K562 (cell line): ENCODE results near the gene UBR3. TPM values are rescaled to one million over a fixed set of nuclear protein-coding genes. Genes with fewer than 3 reads are reported as not detected.

Source experiments
- ATAC-seq: fragments of 200-7000 bp; cut with Tn5 transposase; 3 replicates; pipeline ENCODE4 v1.9.1; 2020; ENCODE audit warnings: moderate library complexity
- BruUV-seq: library from RNA; stranded (reverse); fragments of 400-500 nt; replicated peaks from 2 replicates; lab custom pipeline; 2021; lab: Mats Ljungman, UMichigan
- CTCF ChIA-PET: fragments of 300-600 bp; formaldehyde crosslinking; extraction: SDS; loops from one replicate; lab custom pipeline; 2021; ENCODE audit warnings: low intra/inter-chr PET ratio; lab: Yijun Ruan, JAX
- POLR2A ChIA-PET: fragments of 300-600, 350-650 bp; sonication (Branson Sonifier 250); formaldehyde crosslinking; extraction: SDS; loops from one replicate; lab custom pipeline; 2021; ENCODE audit warnings: antibody characterized with exemption, inconsistent platforms; lab: Yijun Ruan, JAX
- DNase-seq, 4 experiments: peaks; one replicate each; pipeline versions ENCODE4 v3.0.0 to v3.0.0-alpha.2; 2011 to 2018; ENCODE audit warnings: low spot score in 3 of 4, mixed read lengths in 3 of 4; ENCODE audit errors: extremely low read depth in 1 of 4
- FAIRE-seq: peaks from 2 replicates; lab custom pipeline; 2011; peaks lifted over from hg19 to GRCh38; lab: Jason Lieb, UNC
- H2AFZ ChIP-seq: 2 replicates; pipeline ENCODE4 v1.6.0; 2011; ENCODE audit warnings: low read depth, low read length, control low read depth, inconsistent platforms
- H3K27ac ChIP-seq: fragments of 200-600 bp; 3 replicates; pipeline ENCODE4 v1.8.0; 2011; ENCODE audit warnings: low read depth, mild to moderate bottlenecking, control low read depth, inconsistent platforms, low read length, moderate library complexity, mixed read lengths; ENCODE audit errors: extremely low read depth
- H3K27me3 ChIP-seq, 2 experiments: fragments of 300-600 bp in 1 of 2; 2 replicates in 1 of 2; 3 replicates in 1 of 2; pipeline versions ENCODE4 v1.6.0 to v1.8.0; 2011; ENCODE audit warnings: inconsistent platforms in 2 of 2, low read length in 2 of 2, mild to moderate bottlenecking in 1 of 2, mixed read lengths in 1 of 2, moderate library complexity in 1 of 2; ENCODE audit not compliant: control insufficient read depth in 2 of 2, insufficient read depth in 2 of 2
- H3K36me3 ChIP-seq: fragments of 300-600 bp; 3 replicates; pipeline ENCODE4 v1.8.0; 2011; ENCODE audit warnings: mild to moderate bottlenecking, low read length, inconsistent platforms; ENCODE audit not compliant: control insufficient read depth, insufficient read depth
- H3K4me1 ChIP-seq, 2 experiments: fragments of 200-600 bp in 1 of 2; replicated peaks in 1 of 2; 2 replicates in 1 of 2; 3 replicates in 1 of 2; pipeline versions ENCODE4 v1.5.1 to v1.8.0; 2011; ENCODE audit warnings: inconsistent platforms in 2 of 2, low read length in 2 of 2, mild to moderate bottlenecking in 1 of 2, mixed read lengths in 1 of 2, moderate library complexity in 1 of 2; ENCODE audit not compliant: control insufficient read depth in 2 of 2, insufficient read depth in 2 of 2
- H3K4me2 ChIP-seq: 2 replicates; pipeline ENCODE4 v1.6.1; 2011; ENCODE audit warnings: low read length, control low read depth, inconsistent platforms, mixed read lengths; ENCODE audit not compliant: insufficient read depth
- H3K4me3 ChIP-seq: fragments of 200-600 bp; sonication (generic), shearing (Covaris generic); 2 replicates; pipeline ENCODE4 v1.5.1; 2016; ENCODE audit warnings: control low read depth, inconsistent platforms
- H3K79me2 ChIP-seq: fragments of 200-600 bp; 3 replicates; pipeline ENCODE4 v1.8.0; 2011; ENCODE audit warnings: low read length, inconsistent platforms; ENCODE audit not compliant: control insufficient read depth, insufficient read depth
- H3K9ac ChIP-seq, 2 experiments: 2 replicates each; pipeline versions ENCODE4 v1.6.0 to v1.6.1; 2011; ENCODE audit warnings: low read depth in 2 of 2, low read length in 2 of 2, control low read depth in 1 of 2, inconsistent platforms in 1 of 2, mild to moderate bottlenecking in 1 of 2, mixed read lengths in 1 of 2; ENCODE audit not compliant: insufficient read depth in 1 of 2
- H3K9me1 ChIP-seq: one replicate; pipeline ENCODE4 v1.6.0; 2011; ENCODE audit warnings: inconsistent platforms, mild to moderate bottlenecking, low read length, moderate library complexity; ENCODE audit not compliant: control insufficient read depth, insufficient read depth
- H3K9me3 ChIP-seq: replicated peaks from 2 replicates; pipeline ENCODE4 v1.5.1; 2011; ENCODE audit warnings: low read depth, low read length, inconsistent platforms; ENCODE audit not compliant: control insufficient read depth, insufficient read depth
- H4K20me1 ChIP-seq: replicated peaks from 2 replicates; pipeline ENCODE4 v1.6.1; 2011; ENCODE audit warnings: low read length, inconsistent platforms, mixed read lengths; ENCODE audit not compliant: control insufficient read depth, insufficient read depth
- CBFA2T3 ChIP-seq: fragments of 450-650 bp; IDR thresholded peaks from 2 replicates; pipeline ENCODE4 v1.6.1; 2017
- HMG20B ChIP-seq: fragments of 250-450 bp; sonication (Bioruptor Pico); IDR thresholded peaks from 2 replicates; pipeline ENCODE4 v1.5.0; 2021; ENCODE audit warnings: mild to moderate bottlenecking
- NFATC3 ChIP-seq: fragments of 450-650 bp; IDR thresholded peaks from 2 replicates; pipeline ENCODE4 v1.6.1; 2017; ENCODE audit warnings: mild to moderate bottlenecking
- ZNF707 ChIP-seq: fragments of 250-450 bp; sonication (Bioruptor Pico); conservative IDR thresholded peaks from 2 replicates; pipeline ENCODE4 v1.8.0; 2022; ENCODE audit warnings: inconsistent platforms, mild to moderate bottlenecking, moderate library complexity
- WGBS: fragments of 100-300 bp; shearing (Covaris generic); methylation state at CpG from one replicate; pipeline ENCODE4 v1.1.6; 2016; ENCODE audit warnings: low coverage, mixed read lengths; ENCODE audit not compliant: insufficient coverage; ENCODE audit errors: missing lambda C conversion rate; 5-methylcytosine and 5-hydroxymethylcytosine counted together
- in situ Hi-C: fragments of 300-500 bp; cut with MboI; formaldehyde crosslinking; loops from 4 replicates; pipeline ENCODE4 v1.15.0; 2018; ENCODE audit warnings: inconsistent platforms, mixed read lengths
- intact Hi-C: fragments of 100-400 bp; cut with micrococcal nuclease; formaldehyde crosslinking; loops from 2 replicates; pipeline ENCODE4 v1.14.2; 2022
- polyA plus RNA-seq, 8 experiments: library from polyadenylated mRNA; depleted of rRNA in 4 of 8; stranded (reverse) in 5 of 8; unstranded in 3 of 8; fragments of >200 nt; fragmentation: Nextera tagmentation in 2 of 8; fragmentation: Illumina TruSeq in 1 of 8; extraction: Ambion mirVana in 2 of 8; extraction: Trizol in 1 of 8; gene quantifications; 2 replicates each; pipeline versions ENCODE4 v1.2.1 to v1.2.3, GENCODE V29; 2011 to 2014; ENCODE audit warnings: inconsistent platforms in 1 of 8, missing spikeins in 1 of 8
- total RNA-seq, 7 experiments: library from RNA; depleted of rRNA in 6 of 7; stranded (reverse); fragments of >200 nt in 6 of 7; fragmentation: Illumina TruSeq in 2 of 7; extraction: Trizol in 2 of 7; gene quantifications; 2 replicates each; pipeline versions ENCODE4 v1.2.1 to v1.2.3, GENCODE V29; 2011 to 2021; ENCODE audit warnings: low replicate concordance in 1 of 7
- TF ChIP-seq, protein P1 (sequence below): fragments of 150-350 bp; conservative IDR thresholded peaks from 2 replicates; pipeline ENCODE4 v1.6.1; 2014; ENCODE audit warnings: low read length

The UBR3 gene
- total and polyA plus RNA-seq, 9 of the 15 experiments (the other 6 are each of a cell fraction or from before 2014, with no cell fraction given): 14.4 to 63.5 (median 40.4) TPM

DNA sequence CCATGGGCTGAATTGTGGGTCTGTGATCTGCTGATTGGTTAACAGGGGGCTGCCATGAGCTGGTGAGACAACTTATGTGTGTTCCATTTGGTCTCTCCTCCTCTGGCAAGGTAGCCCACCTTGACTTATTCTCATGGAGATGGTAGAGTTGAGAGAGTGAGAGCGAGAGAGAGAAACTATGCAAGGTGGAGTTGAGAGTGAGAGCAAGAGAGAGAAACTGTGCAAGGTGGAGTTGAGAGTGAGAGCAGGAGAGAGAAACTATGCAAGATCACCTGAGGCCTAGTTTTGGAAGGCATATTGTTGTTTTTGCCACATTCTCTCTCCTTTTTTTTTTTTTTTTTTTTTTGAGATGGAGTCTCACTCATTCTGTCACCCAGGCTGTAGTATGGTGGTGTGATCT, 155.7 kb downstream of the UBR3 start:
- FAIRE-seq (no peak), DNase-seq (no peak), ATAC-seq (peak; percentile 26)
- no TSS peak for BruUV-seq
- Histone ChIP-seq H3K4me2 (no peak overlapping the region), H3K27ac (no peak overlapping the region), H3K4me1 (peaks cover 4 to 12% of the 10 kb centered on the region in 2 experiments; a peak in 3 of 5 replicates), H3K27me3 (no peaks in the 10 kb centered on the region), H3K9me3 (no peaks in the 10 kb centered on the region), H3K36me3 (peaks cover 19% of the 10 kb centered on the region; the same call in 2 of the 3 replicates), H3K79me2 (peaks cover 3% of the 10 kb centered on the region; the same call in 1 of the 3 replicates), H2AFZ (no peak overlapping the region), H3K9ac (peak overlapping the region in 1 of 2 experiments; percentile 22; a peak in 1 of 4 replicates), H3K9me1 (no peaks in the 10 kb centered on the region), H3K4me3 (no peak overlapping the region), H4K20me1 (no peaks in the 10 kb centered on the region)
- WGBS: 0% methylated on average over 1 of the region's 1 CpG
- ChIA-PET CTCF (interaction anchor here (1.0 to 1.7 kb wide), 2 partner anchors 50 to 455 kb away, joined by 3 to 9 read pairs; no protein-coding TSS in a partner anchor), POLR2A (interaction anchor here (0.6 to 1.6 kb wide), 3 partner anchors 16 to 124 kb away, joined by 3 read pairs; no protein-coding TSS in a partner anchor)
- in situ Hi-C loops: no loop called here
- intact Hi-C loops: loop anchor here (1.0 kb wide), 1 partner anchor 50 kb away; no protein-coding TSS in a partner anchor
- TF ChIP-seq ZNF707 (CRISPR knock-in tag): no peak
- no peak for TF ChIP-seq NFATC3
- TF ChIP-seq, protein P1, sequence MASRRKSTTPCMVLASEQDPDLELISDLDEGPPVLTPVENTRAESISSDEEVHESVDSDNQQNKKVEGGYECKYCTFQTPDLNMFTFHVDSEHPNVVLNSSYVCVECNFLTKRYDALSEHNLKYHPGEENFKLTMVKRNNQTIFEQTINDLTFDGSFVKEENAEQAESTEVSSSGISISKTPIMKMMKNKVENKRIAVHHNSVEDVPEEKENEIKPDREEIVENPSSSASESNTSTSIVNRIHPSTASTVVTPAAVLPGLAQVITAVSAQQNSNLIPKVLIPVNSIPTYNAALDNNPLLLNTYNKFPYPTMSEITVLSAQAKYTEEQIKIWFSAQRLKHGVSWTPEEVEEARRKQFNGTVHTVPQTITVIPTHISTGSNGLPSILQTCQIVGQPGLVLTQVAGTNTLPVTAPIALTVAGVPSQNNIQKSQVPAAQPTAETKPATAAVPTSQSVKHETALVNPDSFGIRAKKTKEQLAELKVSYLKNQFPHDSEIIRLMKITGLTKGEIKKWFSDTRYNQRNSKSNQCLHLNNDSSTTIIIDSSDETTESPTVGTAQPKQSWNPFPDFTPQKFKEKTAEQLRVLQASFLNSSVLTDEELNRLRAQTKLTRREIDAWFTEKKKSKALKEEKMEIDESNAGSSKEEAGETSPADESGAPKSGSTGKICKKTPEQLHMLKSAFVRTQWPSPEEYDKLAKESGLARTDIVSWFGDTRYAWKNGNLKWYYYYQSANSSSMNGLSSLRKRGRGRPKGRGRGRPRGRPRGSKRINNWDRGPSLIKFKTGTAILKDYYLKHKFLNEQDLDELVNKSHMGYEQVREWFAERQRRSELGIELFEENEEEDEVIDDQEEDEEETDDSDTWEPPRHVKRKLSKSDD: no peak
- no peak for TF ChIP-seq HMG20B (CRISPR knock-in tag)
- TF ChIP-seq CBFA2T3: no peak
